HG02642 (cell line): ENCODE data around the gene NXPE2.
"Not testable (repeated sequence)": the region's sequence is repeated elsewhere in the genome, so short reads cannot be mapped to it uniquely, and the experiment has no call there.

Experiments used
- ATAC-seq: cut with Tn5 transposase; IDR thresholded peaks from one replicate; pipeline ENCODE4 v1.9.1; 2021; ENCODE audit warnings: mild to moderate bottlenecking; ENCODE audit not compliant: unreplicated experiment, poor library complexity

Gene NXPE2

GRCh38 chr11:114678125-114679036 lies at the start of gene NXPE2:
Gene NXPE2 (plus strand): TSS chr11:114678527. CDS start chr11:114678576, 49 bp downstream.
- no peak for ATAC-seq

DNA sequence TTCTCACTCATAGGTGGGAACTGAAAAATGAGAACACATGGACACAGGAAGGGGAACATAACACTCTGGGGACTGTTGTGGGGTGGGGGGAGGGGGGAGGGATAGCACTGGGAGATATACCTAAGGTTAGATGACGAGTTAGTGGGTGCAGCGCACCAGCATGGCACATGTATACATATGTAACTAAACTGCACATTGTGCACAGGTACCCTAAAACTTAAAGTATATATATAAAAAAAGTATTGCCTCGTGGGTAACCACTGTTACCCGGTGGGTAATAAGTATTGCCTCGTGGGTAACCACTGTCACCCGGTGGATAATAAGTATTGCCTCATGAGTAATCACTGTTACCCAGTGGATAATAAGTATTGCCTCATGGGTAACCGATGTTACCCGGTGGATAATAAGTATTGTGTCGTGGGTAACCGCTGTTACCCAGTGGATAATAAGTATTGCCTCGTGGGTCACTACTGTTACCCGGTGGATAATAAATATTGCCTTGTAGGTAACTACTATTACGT lies 46.8 kb upstream of the NXPE2 start:
- not testable (repeated sequence) for ATAC-seq

DNA sequence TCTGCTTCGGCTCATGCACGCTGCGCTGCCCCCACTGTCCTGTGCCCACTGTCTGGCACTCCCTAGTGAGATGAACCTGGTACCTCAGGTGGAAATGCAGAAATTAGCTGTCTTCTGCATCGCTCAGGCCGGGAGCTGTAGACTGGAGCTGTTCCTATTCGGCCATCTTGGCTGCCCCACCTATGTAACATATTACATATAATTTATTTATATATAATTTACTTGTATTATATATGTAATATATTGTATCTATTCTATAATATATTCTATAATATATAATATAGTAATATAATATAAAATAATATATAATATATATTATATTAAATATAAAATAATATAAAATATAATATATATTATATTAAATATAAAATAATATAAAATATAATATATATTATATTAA lies 38.9 kb upstream of the NXPE2 start:
- not testable (repeated sequence) for ATAC-seq

DNA sequence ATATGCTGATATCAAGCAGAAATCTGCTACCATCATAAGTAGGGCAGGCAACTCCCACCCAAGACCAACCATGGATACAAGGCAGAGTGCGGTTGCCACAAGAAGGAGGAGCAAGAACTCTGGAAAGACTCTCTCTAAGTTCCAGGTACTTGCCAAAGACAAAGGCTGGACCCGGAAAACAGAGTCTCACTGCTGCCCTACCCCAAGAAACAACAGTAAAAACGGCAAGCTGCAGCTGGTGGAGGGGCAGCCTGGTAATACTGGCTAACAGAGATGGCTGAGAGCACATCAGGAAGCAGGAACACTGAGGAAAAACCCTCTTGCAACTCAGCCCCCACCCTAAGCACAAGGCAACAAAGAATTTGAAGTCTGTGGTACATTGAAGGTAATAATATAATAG lies 27.7 kb upstream of the NXPE2 start:
- ATAC-seq = no peak

DNA sequence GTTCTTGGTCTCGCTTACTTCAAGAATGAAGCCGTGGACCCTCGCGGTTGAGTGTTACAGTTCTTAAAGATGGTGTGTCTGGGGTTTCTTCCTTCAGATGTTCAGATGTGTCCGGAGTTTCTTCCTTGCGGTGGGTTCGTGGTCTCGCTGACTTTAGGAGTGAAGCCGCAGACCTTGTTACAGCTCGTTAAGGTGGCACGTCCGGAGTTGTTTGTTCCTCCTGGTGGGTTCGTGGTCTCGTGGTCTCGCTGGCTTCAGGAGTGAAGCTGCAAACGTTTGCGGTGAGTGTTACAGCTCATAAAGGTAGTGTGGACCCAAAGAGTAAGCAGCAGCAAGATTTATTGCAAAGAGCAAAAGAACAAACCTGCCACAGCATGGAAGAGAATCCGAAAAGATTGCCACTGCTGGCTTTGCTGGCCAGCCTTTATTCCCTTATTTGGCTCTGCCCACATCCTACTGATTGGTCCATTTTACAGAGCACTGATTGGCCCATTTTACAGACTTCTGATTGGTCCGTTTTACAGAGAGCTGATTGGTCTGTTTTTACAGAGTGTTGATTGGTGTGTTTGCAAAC lies 27.1 kb upstream of the NXPE2 start:
- no peak for ATAC-seq

- ATAC-seq = no peak
These were observed 25.2 kb upstream of the NXPE2 start for GRCh38 chr11:114653148-114653547.

DNA sequence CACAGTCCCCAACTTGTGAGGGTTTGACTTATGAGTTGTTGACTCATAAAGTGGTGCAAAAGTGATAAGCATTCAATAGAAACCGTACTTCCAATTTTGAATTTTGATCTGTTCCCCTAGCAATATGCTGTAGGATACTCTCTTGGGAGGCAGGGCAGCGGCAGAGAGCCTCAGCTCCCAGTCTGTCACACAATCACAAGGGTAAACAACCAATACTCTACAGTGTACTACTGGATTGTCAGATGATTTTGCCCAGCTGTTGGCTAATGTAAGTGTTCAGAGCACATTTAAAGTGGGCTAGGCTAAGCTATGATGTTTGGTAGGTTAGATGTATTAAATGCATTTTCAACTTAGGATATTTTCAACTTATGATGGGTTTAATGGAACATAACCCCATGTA lies 13.7 kb upstream of the NXPE2 start:
- no peak for ATAC-seq

- ATAC-seq = no peak
These were observed 11.6 kb upstream of the NXPE2 start for GRCh38 chr11:114666760-114667159.

DNA sequence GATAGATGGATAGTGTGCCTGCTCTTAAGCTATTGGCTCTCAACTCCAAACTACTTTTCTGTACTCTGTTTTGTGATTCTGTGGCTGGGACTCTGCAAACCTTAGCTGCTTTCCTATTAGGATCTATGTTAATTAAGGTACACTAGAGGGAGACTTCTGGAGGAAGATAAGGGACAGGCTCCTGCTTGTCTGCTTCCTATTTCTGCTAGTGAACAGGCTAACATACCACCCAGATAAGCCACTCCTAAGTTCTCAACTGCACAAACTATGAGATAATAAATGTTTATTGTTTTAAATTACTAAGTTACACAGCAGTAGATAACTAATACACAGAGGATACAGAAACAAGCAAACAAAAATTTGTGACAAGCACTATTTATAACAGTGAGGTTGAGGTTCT lies 10.2 kb upstream of the NXPE2 start:
- ATAC-seq = no peak

- ATAC-seq = no peak
These were observed 4.7 kb upstream of the NXPE2 start for GRCh38 chr11:114673661-114674060.

DNA sequence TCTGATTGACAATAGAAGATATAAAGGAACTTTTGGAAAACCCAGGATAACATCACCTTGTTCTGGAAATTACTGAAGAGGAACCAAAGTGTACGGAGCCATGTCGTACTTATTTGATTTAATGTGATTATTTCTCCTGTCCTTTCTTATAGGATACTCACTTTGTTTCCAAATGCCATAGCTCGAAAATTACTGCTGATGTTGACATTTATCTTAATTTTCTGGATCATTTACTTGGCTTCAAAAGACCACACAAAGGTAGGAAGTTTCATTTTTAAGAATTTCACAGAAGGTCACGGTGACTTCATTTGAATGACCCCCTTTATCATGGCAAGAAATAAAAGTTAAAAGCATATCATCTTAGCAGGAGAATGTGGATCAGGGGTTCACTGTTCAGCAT lies 1.2 kb downstream of the NXPE2 start:
- no peak for ATAC-seq

- no peak for ATAC-seq
These were observed 4.7 kb downstream of the NXPE2 start for GRCh38 chr11:114683007-114683406.

- no peak for ATAC-seq
These were observed 6.3 kb downstream of the NXPE2 start for GRCh38 chr11:114684636-114685035.

- no peak for ATAC-seq
These were observed 6.8 kb downstream of the NXPE2 start for GRCh38 chr11:114685097-114685496.

- no peak for ATAC-seq
These were observed 27.1 kb downstream of the NXPE2 start for GRCh38 chr11:114705280-114706024.

GRCh38 chr11:114709960-114710359 lies 31.6 kb downstream of the NXPE2 start:
- ATAC-seq = no peak

- no peak for ATAC-seq
These were observed 35.4 kb downstream of the NXPE2 start for GRCh38 chr11:114713756-114714155.

DNA sequence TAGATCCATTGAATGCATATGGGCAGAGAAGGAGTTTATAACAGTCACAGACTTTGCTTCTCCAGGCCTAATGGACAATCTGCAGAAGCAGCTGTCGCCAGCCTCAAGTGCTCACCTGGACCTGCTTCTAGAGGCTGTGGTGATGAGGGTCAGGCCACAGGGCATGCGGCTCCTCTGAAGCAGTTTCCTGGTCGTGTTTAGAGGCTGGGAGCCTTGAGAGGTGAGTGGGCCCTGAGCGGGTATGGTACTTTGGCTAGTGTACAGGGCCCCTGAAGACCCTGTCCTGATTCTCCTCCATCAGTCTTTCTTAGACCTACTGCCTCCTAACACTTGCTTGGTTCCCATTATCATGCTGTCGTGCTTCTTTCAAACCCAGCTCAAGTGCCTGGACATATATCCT lies 41.2 kb downstream of the NXPE2 start:
- no peak for ATAC-seq

DNA sequence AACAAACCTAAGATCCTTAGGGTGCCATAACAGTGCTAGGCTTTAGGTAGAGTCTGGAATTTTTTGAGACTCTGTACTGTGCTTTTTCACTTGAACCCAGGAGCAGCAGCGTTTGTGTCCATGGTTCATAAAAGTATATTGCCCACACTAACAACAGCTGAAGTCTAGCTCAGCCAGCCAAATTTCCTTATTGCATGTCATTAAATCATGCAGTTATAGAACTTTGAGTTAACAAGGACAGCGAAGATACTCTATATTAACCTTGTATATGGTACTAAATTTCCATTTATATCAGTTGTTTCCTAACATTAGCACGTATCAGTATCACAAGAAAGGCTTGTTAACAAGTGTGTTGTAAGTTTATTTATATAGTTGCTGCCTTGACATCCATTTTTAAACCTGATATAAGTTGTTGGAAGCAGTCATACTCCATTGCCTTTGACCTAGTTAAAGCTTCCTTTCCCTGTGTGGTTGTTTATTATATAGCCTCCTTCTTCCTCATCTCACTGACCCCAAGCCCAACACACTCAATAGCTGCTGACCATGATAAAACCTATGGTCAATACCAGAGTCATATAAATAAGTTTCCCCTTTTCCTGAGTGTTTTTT lies 46.7 kb downstream of the NXPE2 start:
- ATAC-seq = no peak

GRCh38 chr11:114725623-114726022 lies 47.3 kb downstream of the NXPE2 start:
- ATAC-seq = no peak
